Lower leg skin (tissue), 4 donors: ENCODE results near the gene CSNK1G2. TPM values are rescaled to one million over a fixed set of nuclear protein-coding genes. Genes with fewer than 3 reads are reported as not detected.

ENCODE experiments used
- DNase-seq, 2 donors: peaks; one replicate each; pipeline ENCODE4 v3.0.0-alpha.2; 2019; ENCODE audit warnings: low spot score in 2 of 2
- H3K4me3 ChIP-seq: fragments of 200-600 bp; sonication (generic); 2 replicates; pipeline ENCODE4 v1.5.1; 2017; ENCODE audit warnings: mild to moderate bottlenecking, low read depth; ENCODE audit not compliant: poor library complexity, severe bottlenecking
- CTCF ChIP-seq, 3 donors: fragments of 450-650 bp; IDR thresholded peaks; one replicate each; pipeline ENCODE4 v1.5.1; 2016; ENCODE audit warnings: antibody characterized with exemption in 3 of 3, mild to moderate bottlenecking in 3 of 3, moderate library complexity in 2 of 3
- POLR2A ChIP-seq, 2 donors: fragments of 450-650 bp; IDR thresholded peaks; one replicate each; pipeline ENCODE4 v1.6.1; 2016 to 2017; ENCODE audit warnings: antibody characterized with exemption in 2 of 2, mild to moderate bottlenecking in 1 of 2, moderate library complexity in 1 of 2
- WGBS, 2 donors: methylation state at CpG; one replicate each; pipeline ENCODE4 v1.1.5; 2018; 5-methylcytosine and 5-hydroxymethylcytosine counted together
- intact Hi-C: fragments of 100-400 bp; cut with DNase I; formaldehyde crosslinking; loops from one replicate; pipeline ENCODE4 v1.15.0; 2023; ENCODE audit warnings: low total_unique reads
- total RNA-seq, 4 donors: library from RNA; depleted of rRNA; stranded (reverse); fragments of >200 nt; gene quantifications; one replicate each; pipeline ENCODE4 v1.1.0, GENCODE V29; 2016

CSNK1G2 gene
- total RNA-seq, 4 donors from 2014 or later, result 58.8 to 76.9 (median 63.1) TPM

GRCh38 chr19:1908364-1908678 is 32.7 kb upstream of the CSNK1G2 start:
- WGBS, 2 donors, result 49 to 63% methylated on average over 13 of the region's 13 CpGs
- TF ChIP-seq POLR2A (IDR thresholded peaks at IDR 0.05) (no peak), CTCF (IDR thresholded peaks at IDR 0.05) (no peak)
- intact Hi-C loops, result no loop called here

GRCh38 chr19:1909761-1910080 is 31.3 kb upstream of the CSNK1G2 start:
- H3K4me3 ChIP-seq, result no peak overlapping the region
- 49 to 71% methylated on average over 9 to 10 of the region's 10 CpGs for WGBS, 2 donors
- TF ChIP-seq POLR2A (IDR thresholded peaks at IDR 0.05), result no peak
- TF ChIP-seq CTCF (IDR thresholded peaks at IDR 0.05), result no peak
- intact Hi-C loops, result no loop called here
- DNase-seq, result no peak

More at GRCh38 chr19:1908364-1908678, 32.7 kb upstream of the CSNK1G2 start:
- DNase-seq, result no peak
- H3K4me3 ChIP-seq, result no peak overlapping the region

- 68 to 81% methylated on average over 10 of the region's 10 CpGs for WGBS, 2 donors
- intact Hi-C loops, result no loop called here
- DNase-seq, result no peak
- TF ChIP-seq POLR2A (IDR thresholded peaks at IDR 0.05), result no peak
- no peak for TF ChIP-seq CTCF (IDR thresholded peaks at IDR 0.05)
- no peak overlapping the region for H3K4me3 ChIP-seq
Observed at GRCh38 chr19:1910177-1910576, 30.8 kb upstream of the CSNK1G2 start.

GRCh38 chr19:1911098-1911497 is 29.9 kb upstream of the CSNK1G2 start:
- intact Hi-C loops, result no loop called here
- TF ChIP-seq POLR2A (IDR thresholded peaks at IDR 0.05) (no peak), CTCF (IDR thresholded peaks at IDR 0.05) (no peak)
- H3K4me3 ChIP-seq, result no peak overlapping the region
- 83 to 86% methylated on average over 13 of the region's 13 CpGs for WGBS, 2 donors
- no peak for DNase-seq

GRCh38 chr19:1911995-1912394 is 29.0 kb upstream of the CSNK1G2 start:
- TF ChIP-seq POLR2A (IDR thresholded peaks at IDR 0.05), result no peak
- intact Hi-C loops, result no loop called here
- no peak for DNase-seq
- 71 to 73% methylated on average over 3 to 33 of the region's 37 CpGs for WGBS, 2 donors
- no peak overlapping the region for H3K4me3 ChIP-seq

GRCh38 chr19:1912760-1913505 is 28.0 kb upstream of the CSNK1G2 start:
- WGBS, 2 donors, result 94 to 97% methylated on average over 70 to 76 of the region's 77 CpGs
- no peak for TF ChIP-seq CTCF (IDR thresholded peaks at IDR 0.05)
- TF ChIP-seq POLR2A (IDR thresholded peaks at IDR 0.05), result no peak
- H3K4me3 ChIP-seq, result no peak overlapping the region
- no peak for DNase-seq
- intact Hi-C loops, result no loop called here
